Measurements from ENCODE around the gene ALMS1.
"Not testable (repeated sequence)": the region's sequence is repeated elsewhere in the genome, so short reads cannot be mapped to it uniquely, and the experiment has no call there.

ALMS1 gene

GRCh38 chr2:73468376-73468775, 82.7 kb downstream of the ALMS1 start:
- no CpG with 5 or more reads among the region's 1 CpG for WGBS, 2 donors (ENCODE audit: extremely low coverage in 2 of 2, insufficient read length in 2 of 2, insufficient replicate concordance in 1 of 2)
- Histone ChIP-seq H4K8ac (ENCODE audit: low read depth, low read length) (no peak overlapping the region), H2BK15ac (ENCODE audit: low read length) (no peak overlapping the region), H4K91ac (ENCODE audit: low read depth, low read length, poor library complexity) (no peak overlapping the region), H3K27me3 (ENCODE audit: control insufficient read depth in 3 of 3, insufficient read depth in 3 of 3, low read depth in 1 of 3, low read length in 3 of 3) (no peaks in the 10 kb centered on the region), H3K14ac (ENCODE audit: low read length) (no peak overlapping the region), H3K9ac (ENCODE audit: low read depth, low read length, poor library complexity) (no peak overlapping the region), H2BK12ac (ENCODE audit: low read length) (no peak overlapping the region), H3K4me3 (ENCODE audit: low read length in 2 of 2) (no peak overlapping the region), H3K4me2 (ENCODE audit: insufficient read depth, low read length, poor library complexity, severe bottlenecking) (no peak overlapping the region), H3K36me3 (replicated peaks in 1 of 2; ENCODE audit: control insufficient read depth in 2 of 2, insufficient read depth in 2 of 2, low read length in 2 of 2) (no peaks in the 10 kb centered on the region), H3K79me1 (ENCODE audit: low read depth, low read length) (no peaks in the 10 kb centered on the region), H3K9me3 (replicated peaks in 1 of 2; ENCODE audit: control insufficient read depth in 2 of 2, insufficient read depth in 1 of 2, low read depth in 1 of 2, low read length in 2 of 2) (no peaks in the 10 kb centered on the region), H2BK120ac (ENCODE audit: low read depth, low read length) (no peak overlapping the region), H2AK5ac (ENCODE audit: low read depth, low read length) (no peak overlapping the region), H3K23ac (ENCODE audit: low read depth, low read length, poor library complexity) (no peak overlapping the region), H2BK5ac (ENCODE audit: low read length) (no peak overlapping the region), H3K4me1 (ENCODE audit: control insufficient read depth in 2 of 2, insufficient read depth in 1 of 2, low read depth in 1 of 2, low read length in 2 of 2) (no peaks in the 10 kb centered on the region), H3K18ac (ENCODE audit: low read length) (no peak overlapping the region), H2AFZ (ENCODE audit: low read length) (no peak overlapping the region), H3K4ac (ENCODE audit: low read length) (no peak overlapping the region), H3K27ac (replicated peaks; ENCODE audit: low read length) (no peak overlapping the region)
- no peak for DNase-seq (ENCODE audit: low spot score)

GRCh38 chr2:73483874-73484273, 98.2 kb downstream of the ALMS1 start:
- not testable (repeated sequence) for H3K27me3 ChIP-seq (ENCODE audit: control insufficient read depth in 3 of 3, insufficient read depth in 3 of 3, low read depth in 1 of 3, low read length in 3 of 3); H3K14ac ChIP-seq (ENCODE audit: low read length); H2BK5ac ChIP-seq (ENCODE audit: low read length); H2AK5ac ChIP-seq (ENCODE audit: low read depth, low read length); H3K4ac ChIP-seq (ENCODE audit: low read length); H3K79me1 ChIP-seq (ENCODE audit: low read depth, low read length); H2BK120ac ChIP-seq (ENCODE audit: low read depth, low read length); H3K4me2 ChIP-seq (ENCODE audit: insufficient read depth, low read length, poor library complexity, severe bottlenecking); DNase-seq (ENCODE audit: low spot score); H2BK12ac ChIP-seq (ENCODE audit: low read length); H3K4me3 ChIP-seq (ENCODE audit: low read length in 2 of 2); H3K27ac ChIP-seq (replicated peaks; ENCODE audit: low read length); H2BK15ac ChIP-seq (ENCODE audit: low read length); H3K4me1 ChIP-seq (ENCODE audit: control insufficient read depth in 2 of 2, insufficient read depth in 1 of 2, low read depth in 1 of 2, low read length in 2 of 2); H3K18ac ChIP-seq (ENCODE audit: low read length); H3K9ac ChIP-seq (ENCODE audit: low read depth, low read length, poor library complexity); H4K91ac ChIP-seq (ENCODE audit: low read depth, low read length, poor library complexity); H4K8ac ChIP-seq (ENCODE audit: low read depth, low read length); H3K23ac ChIP-seq (ENCODE audit: low read depth, low read length, poor library complexity); H2AFZ ChIP-seq (ENCODE audit: low read length)
- Histone ChIP-seq H3K9me3 (replicated peaks in 1 of 2; ENCODE audit: control insufficient read depth in 2 of 2, insufficient read depth in 1 of 2, low read depth in 1 of 2, low read length in 2 of 2) (peaks cover 6 to 14% of the 10 kb centered on the region in 2 donors), H3K36me3 (replicated peaks in 1 of 2; ENCODE audit: control insufficient read depth in 2 of 2, insufficient read depth in 2 of 2, low read length in 2 of 2) (peaks cover 12 to 23% of the 10 kb centered on the region in 2 donors)
- no CpG with 5 or more reads among the region's 1 CpG for WGBS, 2 donors (ENCODE audit: extremely low coverage in 2 of 2, insufficient read length in 2 of 2, insufficient replicate concordance in 1 of 2)

GRCh38 chr2:73487112-73487657, 101.5 kb downstream of the ALMS1 start:
- H2BK5ac ChIP-seq (ENCODE audit: low read length), result no peak overlapping the region
- H4K8ac ChIP-seq (ENCODE audit: low read depth, low read length), result no peak overlapping the region
- peak overlapping the region; percentile 76 for H3K23ac ChIP-seq (ENCODE audit: low read depth, low read length, poor library complexity)
- no peak overlapping the region for H2AFZ ChIP-seq (ENCODE audit: low read length)
- no peak for DNase-seq (ENCODE audit: low spot score)
- no peak overlapping the region for H2BK12ac ChIP-seq (ENCODE audit: low read length)
- H3K4me3 ChIP-seq (ENCODE audit: low read length in 2 of 2), result peak overlapping the region in 1 of 2 donors; percentile 44
- H2BK15ac ChIP-seq (ENCODE audit: low read length), result peak overlapping the region; percentile 32
- H3K27ac ChIP-seq (replicated peaks; ENCODE audit: low read length), result no peak overlapping the region
- no peak overlapping the region for H3K4me2 ChIP-seq (ENCODE audit: insufficient read depth, low read length, poor library complexity, severe bottlenecking)
- peaks cover 0 to 6% of the 10 kb centered on the region in 2 donors for H3K4me1 ChIP-seq (ENCODE audit: control insufficient read depth in 2 of 2, insufficient read depth in 1 of 2, low read depth in 1 of 2, low read length in 2 of 2)
- H3K79me1 ChIP-seq (ENCODE audit: low read depth, low read length), result peaks cover 4% of the 10 kb centered on the region
- no peak overlapping the region for H3K14ac ChIP-seq (ENCODE audit: low read length)
- H3K9me3 ChIP-seq (replicated peaks in 1 of 2; ENCODE audit: control insufficient read depth in 2 of 2, insufficient read depth in 1 of 2, low read depth in 1 of 2, low read length in 2 of 2), result peaks cover 5% of the 10 kb centered on the region in 2 donors
- H3K18ac ChIP-seq (ENCODE audit: low read length), result peak overlapping the region; percentile 82
- peaks cover 19 to 47% of the 10 kb centered on the region in 2 donors for H3K36me3 ChIP-seq (replicated peaks in 1 of 2; ENCODE audit: control insufficient read depth in 2 of 2, insufficient read depth in 2 of 2, low read length in 2 of 2)
- no CpG with 5 or more reads among the region's 8 CpGs for WGBS, 2 donors (ENCODE audit: extremely low coverage in 2 of 2, insufficient read length in 2 of 2, insufficient replicate concordance in 1 of 2)
- no peak overlapping the region for H3K4ac ChIP-seq (ENCODE audit: low read length)
- H2BK120ac ChIP-seq (ENCODE audit: low read depth, low read length), result no peak overlapping the region
- H2AK5ac ChIP-seq (ENCODE audit: low read depth, low read length), result peak overlapping the region; percentile 16
- no peaks in the 10 kb centered on the region for H3K27me3 ChIP-seq (ENCODE audit: control insufficient read depth in 3 of 3, insufficient read depth in 3 of 3, low read depth in 1 of 3, low read length in 3 of 3)
- H3K9ac ChIP-seq (ENCODE audit: low read depth, low read length, poor library complexity), result peak overlapping the region; percentile 71
- no peak overlapping the region for H4K91ac ChIP-seq (ENCODE audit: low read depth, low read length, poor library complexity)

GRCh38 chr2:73488079-73488478, 102.4 kb downstream of the ALMS1 start:
- no CpG with 5 or more reads among the region's 7 CpGs for WGBS, 2 donors (ENCODE audit: extremely low coverage in 2 of 2, insufficient read length in 2 of 2, insufficient replicate concordance in 1 of 2)
- Histone ChIP-seq H3K9me3 (replicated peaks in 1 of 2; ENCODE audit: control insufficient read depth in 2 of 2, insufficient read depth in 1 of 2, low read depth in 1 of 2, low read length in 2 of 2) (peaks cover 5% of the 10 kb centered on the region in 2 donors), H3K14ac (ENCODE audit: low read length) (peak overlapping the region; percentile 47), H3K18ac (ENCODE audit: low read length) (peak overlapping the region; percentile 72), H2BK12ac (ENCODE audit: low read length) (no peak overlapping the region), H3K36me3 (replicated peaks in 1 of 2; ENCODE audit: control insufficient read depth in 2 of 2, insufficient read depth in 2 of 2, low read length in 2 of 2) (peaks cover 19 to 56% of the 10 kb centered on the region in 2 donors), H3K4me3 (ENCODE audit: low read length in 2 of 2) (peak overlapping the region in 1 of 2 donors; percentile 22), H2AK5ac (ENCODE audit: low read depth, low read length) (no peak overlapping the region), H2BK15ac (ENCODE audit: low read length) (no peak overlapping the region), H2AFZ (ENCODE audit: low read length) (no peak overlapping the region), H4K8ac (ENCODE audit: low read depth, low read length) (peak overlapping the region; percentile 9), H2BK120ac (ENCODE audit: low read depth, low read length) (no peak overlapping the region), H3K4me2 (ENCODE audit: insufficient read depth, low read length, poor library complexity, severe bottlenecking) (no peak overlapping the region), H3K9ac (ENCODE audit: low read depth, low read length, poor library complexity) (no peak overlapping the region), H2BK5ac (ENCODE audit: low read length) (no peak overlapping the region), H3K27ac (replicated peaks; ENCODE audit: low read length) (no peak overlapping the region), H3K23ac (ENCODE audit: low read depth, low read length, poor library complexity) (peak overlapping the region; percentile 67), H3K27me3 (ENCODE audit: control insufficient read depth in 3 of 3, insufficient read depth in 3 of 3, low read depth in 1 of 3, low read length in 3 of 3) (no peaks in the 10 kb centered on the region), H3K4ac (ENCODE audit: low read length) (no peak overlapping the region), H3K79me1 (ENCODE audit: low read depth, low read length) (peaks cover 4% of the 10 kb centered on the region), H4K91ac (ENCODE audit: low read depth, low read length, poor library complexity) (no peak overlapping the region), H3K4me1 (ENCODE audit: control insufficient read depth in 2 of 2, insufficient read depth in 1 of 2, low read depth in 1 of 2, low read length in 2 of 2) (peaks cover 0 to 6% of the 10 kb centered on the region in 2 donors)
- no peak for DNase-seq (ENCODE audit: low spot score)

Measured in neuronal stem cell (in vitro differentiated cells).